Measurements from ENCODE around the gene SYMPK. TPM values are rescaled to one million over a fixed set of nuclear protein-coding genes. Genes with fewer than 3 reads are reported as not detected.
A peak's percentile ranks its signal among the peaks of the same experiment; 100 is the strongest.

Gene SYMPK
- total RNA-seq, 2 donors from 2014 or later, result 16.4 to 20.6 TPM

GRCh38 chr19:45862271-45862563 lies 730 bp downstream of the SYMPK start:
- peak overlapping the region; percentile 86 to 99 for H3K4me3 ChIP-seq
- no peaks in the 10 kb centered on the region for H3K9me3 ChIP-seq
- peaks cover 0 to 25% of the 10 kb centered on the region in 2 donors for H3K4me1 ChIP-seq
- H3K27me3 ChIP-seq, result peaks cover 10 to 11% of the 10 kb centered on the region in 2 donors
- no peak for TF ChIP-seq CTCF (IDR thresholded peaks at IDR 0.05)
- DNase-seq (ENCODE audit: low spot score), result no peak
- peak overlapping the region; percentile 90 to 95 for H3K27ac ChIP-seq
- peaks cover 13% of the 10 kb centered on the region for H3K36me3 ChIP-seq

- no peak overlapping the region for H3K27ac ChIP-seq
- H3K9me3 ChIP-seq, result no peaks in the 10 kb centered on the region
- H3K4me1 ChIP-seq, result peaks cover 0 to 25% of the 10 kb centered on the region in 2 donors
- H3K27me3 ChIP-seq, result peaks cover 10 to 11% of the 10 kb centered on the region in 2 donors
- peaks cover 13% of the 10 kb centered on the region for H3K36me3 ChIP-seq
- no peak overlapping the region for H3K4me3 ChIP-seq
- TF ChIP-seq CTCF (IDR thresholded peaks at IDR 0.05), result no peak
- DNase-seq (ENCODE audit: low spot score), result no peak
These were observed 2.3 kb downstream of the SYMPK start for GRCh38 chr19:45860359-45861259.

- no peaks in the 10 kb centered on the region for H3K27me3 ChIP-seq
- H3K4me3 ChIP-seq, result no peak overlapping the region
- no peak overlapping the region for H3K27ac ChIP-seq
- no peaks in the 10 kb centered on the region for H3K9me3 ChIP-seq
- TF ChIP-seq CTCF (IDR thresholded peaks at IDR 0.05), result no peak
- no peaks in the 10 kb centered on the region for H3K4me1 ChIP-seq
- no peak for DNase-seq (ENCODE audit: low spot score)
- peaks cover 49% of the 10 kb centered on the region for H3K36me3 ChIP-seq
These were observed 8.7 kb downstream of the SYMPK start for GRCh38 chr19:45854167-45854778.

- H3K27ac ChIP-seq, result no peak overlapping the region
- no peak for DNase-seq (ENCODE audit: low spot score)
- no peaks in the 10 kb centered on the region for H3K27me3 ChIP-seq
- H3K9me3 ChIP-seq, result no peaks in the 10 kb centered on the region
- no peaks in the 10 kb centered on the region for H3K4me1 ChIP-seq
- no peak overlapping the region for H3K4me3 ChIP-seq
- peaks cover 52% of the 10 kb centered on the region for H3K36me3 ChIP-seq
- TF ChIP-seq CTCF (IDR thresholded peaks at IDR 0.05), result no peak
These were observed 10.0 kb downstream of the SYMPK start for GRCh38 chr19:45852983-45853382.

- no peaks in the 10 kb centered on the region for H3K27me3 ChIP-seq
- no peaks in the 10 kb centered on the region for H3K4me1 ChIP-seq
- no peak for TF ChIP-seq CTCF (IDR thresholded peaks at IDR 0.05)
- no peak overlapping the region for H3K27ac ChIP-seq
- no peak overlapping the region for H3K4me3 ChIP-seq
- no peak for DNase-seq (ENCODE audit: low spot score)
- H3K9me3 ChIP-seq, result no peaks in the 10 kb centered on the region
- peaks cover 59% of the 10 kb centered on the region for H3K36me3 ChIP-seq
These were observed 10.7 kb downstream of the SYMPK start for GRCh38 chr19:45852145-45852750.
